Progenitor cell of endocrine pancreas (in vitro differentiated cells): ENCODE measurements around the gene ARSA. TPM values are rescaled to one million over a fixed set of nuclear protein-coding genes. Genes with fewer than 3 reads are reported as not detected.

Experiments
- DNase-seq: peaks from one replicate; pipeline ENCODE4 v3.0.0; 2021; ENCODE audit warnings: low spot score; ENCODE audit not compliant: unreplicated experiment
- H3K27ac Mint-ChIP-seq: 2 replicates; pipeline ENCODE4 v1.8.0; 2021; ENCODE audit warnings: mild to moderate bottlenecking, moderate library complexity, mixed read lengths
- H3K27me3 Mint-ChIP-seq: 2 replicates; pipeline ENCODE4 v1.8.0; 2021; ENCODE audit warnings: mixed read lengths
- H3K36me3 Mint-ChIP-seq: 2 replicates; pipeline ENCODE4 v1.8.0; 2022; ENCODE audit warnings: mixed read lengths; ENCODE audit not compliant: insufficient read depth
- H3K4me1 Mint-ChIP-seq: 2 replicates; pipeline ENCODE4 v1.8.0; 2021; ENCODE audit warnings: low read depth, mixed read lengths
- H3K4me3 Mint-ChIP-seq: 2 replicates; pipeline ENCODE4 v1.8.0; 2021; ENCODE audit warnings: low read depth, mild to moderate bottlenecking, moderate library complexity, mixed read lengths
- H3K9me3 Mint-ChIP-seq: 2 replicates; pipeline ENCODE4 v1.8.0; 2021; ENCODE audit warnings: low read depth, mixed read lengths
- total RNA-seq: library from RNA; stranded (reverse); gene quantifications from 2 replicates; pipeline ENCODE4 v1.2.1, GENCODE V29; 2021
- TF ChIP-seq, protein P1 (sequence below): fragments of 200-600 bp; sonication (generic); IDR thresholded peaks from one replicate; pipeline ENCODE4 v1.5.0; 2021; ENCODE audit warnings: antibody characterized with exemption, mild to moderate bottlenecking; ENCODE audit not compliant: unreplicated experiment

Gene ARSA
- total RNA-seq, 1 donor from 2014 or later, result 36.2 TPM

DNA sequence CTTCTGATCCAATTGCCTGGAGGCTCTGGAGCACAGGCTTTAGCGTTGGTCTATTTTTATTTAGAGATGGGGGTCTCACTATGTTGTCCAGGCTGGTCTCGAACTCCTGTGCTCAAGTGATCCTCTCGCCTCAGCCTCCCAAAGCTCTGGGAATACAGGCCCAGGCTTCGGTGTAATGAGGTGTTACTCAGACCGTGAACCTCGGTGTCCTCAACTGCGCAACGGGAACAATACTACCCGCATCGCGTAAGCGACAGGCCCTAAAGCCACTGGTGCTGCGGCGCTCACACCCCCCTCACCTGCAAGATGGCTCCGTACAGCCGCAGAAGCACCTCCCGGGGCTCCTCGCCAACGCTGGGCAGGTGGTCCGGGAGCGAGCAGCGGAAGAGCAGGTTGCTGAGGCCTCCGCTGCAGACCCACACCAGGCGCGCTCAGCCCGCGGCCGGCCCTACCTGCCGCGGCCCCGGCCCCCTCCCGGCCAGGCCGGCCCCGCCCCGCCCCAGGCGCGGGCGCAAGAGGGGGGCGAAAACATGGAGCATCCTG lies 45.9 kb downstream of the ARSA start:
- TF ChIP-seq, protein P1, sequence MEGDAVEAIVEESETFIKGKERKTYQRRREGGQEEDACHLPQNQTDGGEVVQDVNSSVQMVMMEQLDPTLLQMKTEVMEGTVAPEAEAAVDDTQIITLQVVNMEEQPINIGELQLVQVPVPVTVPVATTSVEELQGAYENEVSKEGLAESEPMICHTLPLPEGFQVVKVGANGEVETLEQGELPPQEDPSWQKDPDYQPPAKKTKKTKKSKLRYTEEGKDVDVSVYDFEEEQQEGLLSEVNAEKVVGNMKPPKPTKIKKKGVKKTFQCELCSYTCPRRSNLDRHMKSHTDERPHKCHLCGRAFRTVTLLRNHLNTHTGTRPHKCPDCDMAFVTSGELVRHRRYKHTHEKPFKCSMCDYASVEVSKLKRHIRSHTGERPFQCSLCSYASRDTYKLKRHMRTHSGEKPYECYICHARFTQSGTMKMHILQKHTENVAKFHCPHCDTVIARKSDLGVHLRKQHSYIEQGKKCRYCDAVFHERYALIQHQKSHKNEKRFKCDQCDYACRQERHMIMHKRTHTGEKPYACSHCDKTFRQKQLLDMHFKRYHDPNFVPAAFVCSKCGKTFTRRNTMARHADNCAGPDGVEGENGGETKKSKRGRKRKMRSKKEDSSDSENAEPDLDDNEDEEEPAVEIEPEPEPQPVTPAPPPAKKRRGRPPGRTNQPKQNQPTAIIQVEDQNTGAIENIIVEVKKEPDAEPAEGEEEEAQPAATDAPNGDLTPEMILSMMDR, result no peak
- peaks cover 5% of the 10 kb centered on the region for H3K4me1 Mint-ChIP-seq

DNA sequence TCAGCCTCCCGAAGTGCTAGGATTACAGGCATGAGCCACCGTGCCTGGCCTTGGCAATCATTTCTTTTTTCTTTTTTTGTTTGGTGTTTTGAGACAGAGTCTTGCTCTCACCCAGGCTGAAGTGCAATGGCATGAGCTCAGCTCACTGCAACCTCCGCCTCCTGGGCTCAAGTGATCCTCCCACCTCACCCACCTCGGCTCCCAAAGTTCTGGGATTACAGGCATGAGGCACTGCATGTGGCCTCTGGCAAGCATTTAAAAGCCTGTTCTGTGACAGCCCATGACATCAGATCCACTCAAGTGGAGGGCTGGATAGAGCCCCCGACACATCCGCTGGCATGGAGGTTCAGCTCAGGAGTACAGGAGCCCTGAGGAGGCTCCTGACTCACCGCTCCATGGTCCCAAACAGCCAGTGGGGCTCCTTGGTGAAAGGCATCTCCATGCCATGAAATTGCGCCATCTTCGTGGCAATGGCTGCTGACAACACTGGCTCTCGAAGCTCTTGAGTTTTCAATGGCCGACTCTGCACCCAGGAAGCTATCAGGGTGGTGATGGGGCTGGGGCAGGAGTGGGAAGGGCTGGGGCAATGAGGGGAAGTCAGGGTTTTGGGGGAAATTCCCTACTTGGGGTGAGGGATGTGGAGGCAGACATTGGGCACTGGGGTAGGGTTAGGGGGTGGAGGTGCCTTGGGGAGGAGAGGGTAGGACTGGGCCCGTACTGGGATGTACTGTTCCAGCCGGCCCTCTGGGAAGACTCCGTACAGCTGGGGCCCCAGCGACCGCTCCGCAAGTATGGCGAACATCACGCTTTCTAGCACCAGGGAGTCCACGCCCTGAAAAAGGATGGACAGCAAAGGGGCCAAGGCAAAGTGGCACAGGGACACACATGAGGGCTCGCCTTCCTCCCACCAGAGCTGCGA lies 46.7 kb downstream of the ARSA start:
- Mint-ChIP-seq H3K27ac (no peak overlapping the region), H3K4me3 (peak overlapping the region; percentile 77), H3K4me1 (peaks cover 5% of the 10 kb centered on the region), H3K36me3 (peaks cover 3% of the 10 kb centered on the region), H3K27me3 (peaks cover 5% of the 10 kb centered on the region), H3K9me3 (no peaks in the 10 kb centered on the region)
- DNase-seq, result no peak
- TF ChIP-seq, protein P1, result no peak

More for the DNA sequence above, 45.9 kb downstream of the ARSA start:
- H3K27me3 Mint-ChIP-seq, result peaks cover 6% of the 10 kb centered on the region
- DNase-seq, result no peak
- H3K36me3 Mint-ChIP-seq, result peaks cover 3% of the 10 kb centered on the region
- peak overlapping the region; percentile 95 for H3K27ac Mint-ChIP-seq
- H3K9me3 Mint-ChIP-seq, result no peaks in the 10 kb centered on the region
- peak overlapping the region; percentile 77 for H3K4me3 Mint-ChIP-seq

DNA sequence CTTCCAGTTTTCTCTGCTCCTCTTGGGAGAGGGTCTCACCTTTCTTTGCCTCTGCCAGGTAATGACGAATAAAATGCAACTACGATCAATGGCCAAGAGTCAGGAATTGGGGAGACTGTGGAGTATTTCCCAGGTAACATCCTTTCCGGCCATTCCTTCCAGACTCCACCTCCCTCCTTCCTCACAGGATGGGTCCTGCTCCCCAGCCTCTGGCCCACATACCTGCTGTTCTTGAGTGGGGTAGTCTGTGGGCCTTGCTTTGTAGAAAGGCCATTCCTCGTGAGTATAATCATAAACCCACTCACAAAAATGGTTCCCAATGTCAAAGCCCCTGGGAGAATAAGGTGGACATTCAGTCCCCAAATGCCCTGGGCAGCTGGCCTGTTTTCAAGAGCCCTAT lies 48.2 kb downstream of the ARSA start:
- TF ChIP-seq, protein P1, result no peak
- DNase-seq, result no peak
- Mint-ChIP-seq H3K4me3 (no peak overlapping the region), H3K36me3 (peaks cover 3% of the 10 kb centered on the region), H3K27me3 (no peaks in the 10 kb centered on the region), H3K4me1 (peaks cover 5% of the 10 kb centered on the region), H3K9me3 (no peaks in the 10 kb centered on the region), H3K27ac (no peak overlapping the region)

DNA sequence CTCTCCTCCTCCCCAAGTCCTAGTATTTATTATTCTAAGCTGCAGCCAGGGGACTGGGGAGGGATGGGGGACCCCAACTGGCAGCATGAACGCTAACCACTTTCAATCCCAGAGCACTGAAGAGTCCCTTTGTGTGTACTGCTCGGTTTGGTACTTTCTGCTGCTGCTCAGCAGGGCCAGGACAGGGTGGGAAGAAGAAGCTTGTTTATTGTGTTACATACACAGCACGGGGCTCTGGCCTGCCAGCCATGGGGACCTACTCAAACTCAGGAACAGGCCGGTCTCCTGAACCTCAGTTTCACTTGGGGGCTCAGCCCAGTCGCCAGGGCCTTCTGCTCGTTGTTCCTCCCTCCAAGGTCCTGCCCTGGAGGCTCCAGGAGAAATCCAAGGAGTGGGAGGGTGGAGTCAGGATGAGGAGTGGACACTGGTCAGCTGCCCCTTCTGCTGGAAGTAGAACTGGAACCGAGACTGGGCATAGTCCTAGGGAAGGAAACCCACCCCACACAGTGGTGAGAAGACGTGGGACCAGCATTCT lies 49.1 kb downstream of the ARSA start:
- TF ChIP-seq, protein P1, result no peak
- Mint-ChIP-seq H3K9me3 (no peaks in the 10 kb centered on the region), H3K4me3 (no peak overlapping the region), H3K27ac (no peak overlapping the region), H3K36me3 (peaks cover 3% of the 10 kb centered on the region), H3K27me3 (no peaks in the 10 kb centered on the region), H3K4me1 (peaks cover 5% of the 10 kb centered on the region)
- DNase-seq, result no peak

DNA sequence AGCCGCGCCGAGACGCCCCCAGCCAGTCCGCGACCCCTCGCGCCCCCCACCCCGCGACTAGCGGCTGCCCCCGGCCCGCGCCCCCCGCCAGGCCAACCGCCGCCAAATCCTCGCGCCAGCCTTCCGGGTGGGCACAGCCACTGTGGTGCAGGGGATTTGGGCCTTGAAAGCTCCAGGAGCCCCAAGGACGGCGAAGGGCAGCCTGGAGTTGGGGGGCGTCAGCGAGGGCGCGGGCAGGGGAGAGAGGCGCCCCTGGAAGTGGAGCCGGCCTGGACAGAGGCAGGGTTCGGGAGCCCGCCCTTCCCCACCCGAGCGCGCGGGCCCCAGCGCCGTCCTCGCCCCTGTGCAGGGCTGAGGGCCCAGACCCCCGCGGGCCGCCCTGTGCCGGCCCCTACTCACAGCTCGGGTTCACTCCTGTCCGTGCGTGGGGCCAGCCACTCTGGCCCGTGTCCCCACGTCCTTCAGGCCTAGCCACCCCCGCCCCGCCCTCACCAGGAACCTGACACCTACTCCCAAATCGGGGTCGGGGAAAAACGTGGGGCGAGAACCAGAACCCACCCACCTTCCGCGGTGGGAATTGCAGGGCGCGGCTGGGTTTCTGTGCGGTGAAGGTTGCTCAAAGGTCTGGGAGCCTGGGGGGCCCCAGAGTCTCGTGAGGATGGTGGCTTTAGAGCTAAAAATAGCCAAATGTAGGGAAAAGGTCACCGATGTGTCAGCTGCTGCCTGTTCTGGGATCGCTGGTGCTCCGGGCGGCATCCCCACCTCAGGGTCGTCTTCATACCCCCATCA lies 49.8 kb downstream of the ARSA start, which contains the start of gene CPT1B:
Gene CPT1B (minus strand): TSS at position 441 of the 789 bp plus-strand sequence. CDS start 512 bp downstream, outside the sequence.
- H3K36me3 Mint-ChIP-seq, result peaks cover 3% of the 10 kb centered on the region
- no peak within 1 kb of the TSS for H3K27ac Mint-ChIP-seq
- no peaks in the 10 kb centered on the region for H3K9me3 Mint-ChIP-seq
- no peaks in the 10 kb centered on the region for H3K4me1 Mint-ChIP-seq
- no peaks in the 10 kb centered on the region for H3K27me3 Mint-ChIP-seq
- no peak within 1 kb of the TSS for H3K4me3 Mint-ChIP-seq
- no peak for DNase-seq
- TF ChIP-seq, protein P1, result no peak
